ENCODE results near the gene AQP10.
"Not testable (repeated sequence)": the region's sequence is repeated elsewhere in the genome, so short reads cannot be mapped to it uniquely, and the experiment has no call there.

AQP10 gene, protein sequence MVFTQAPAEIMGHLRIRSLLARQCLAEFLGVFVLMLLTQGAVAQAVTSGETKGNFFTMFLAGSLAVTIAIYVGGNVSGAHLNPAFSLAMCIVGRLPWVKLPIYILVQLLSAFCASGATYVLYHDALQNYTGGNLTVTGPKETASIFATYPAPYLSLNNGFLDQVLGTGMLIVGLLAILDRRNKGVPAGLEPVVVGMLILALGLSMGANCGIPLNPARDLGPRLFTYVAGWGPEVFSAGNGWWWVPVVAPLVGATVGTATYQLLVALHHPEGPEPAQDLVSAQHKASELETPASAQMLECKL

DNA sequence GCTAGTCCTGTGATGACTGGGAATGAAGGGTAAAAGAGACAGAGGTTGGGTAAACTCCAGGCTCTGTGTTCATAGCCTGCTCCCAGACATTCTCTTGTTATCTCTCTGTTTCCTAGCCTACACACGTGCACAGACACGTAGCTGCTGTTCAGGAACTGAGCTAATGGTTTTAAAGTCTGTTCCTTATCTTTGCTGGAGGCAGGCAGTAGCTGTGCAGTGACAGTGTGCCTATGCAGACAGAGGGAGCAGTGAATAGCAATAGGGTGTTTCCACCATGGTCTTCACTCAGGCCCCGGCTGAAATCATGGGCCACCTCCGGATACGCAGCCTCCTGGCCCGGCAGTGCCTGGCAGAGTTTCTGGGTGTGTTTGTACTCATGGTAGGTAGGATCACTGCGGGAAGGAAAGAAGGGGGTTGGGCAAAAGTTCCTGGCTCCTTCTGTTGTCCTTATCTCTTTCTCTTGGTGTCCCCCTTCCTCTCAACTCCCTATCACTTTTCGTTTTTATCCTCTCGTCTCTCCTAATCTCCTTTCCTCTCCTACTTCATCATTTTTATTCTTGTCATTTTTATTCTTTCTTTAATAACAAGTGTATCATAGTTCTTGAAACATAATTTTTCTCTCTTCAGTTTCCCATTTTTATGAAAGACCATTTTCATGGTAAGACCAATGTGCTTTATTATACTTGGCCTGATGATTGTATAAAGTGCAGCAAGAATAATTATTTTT lies at the start of gene AQP10:
AQP10 (plus strand) TSS at position 212 of the 727 bp plus-strand sequence; CDS start at position 275, 63 bp downstream.
- DNase-seq, result no peak

DNA sequence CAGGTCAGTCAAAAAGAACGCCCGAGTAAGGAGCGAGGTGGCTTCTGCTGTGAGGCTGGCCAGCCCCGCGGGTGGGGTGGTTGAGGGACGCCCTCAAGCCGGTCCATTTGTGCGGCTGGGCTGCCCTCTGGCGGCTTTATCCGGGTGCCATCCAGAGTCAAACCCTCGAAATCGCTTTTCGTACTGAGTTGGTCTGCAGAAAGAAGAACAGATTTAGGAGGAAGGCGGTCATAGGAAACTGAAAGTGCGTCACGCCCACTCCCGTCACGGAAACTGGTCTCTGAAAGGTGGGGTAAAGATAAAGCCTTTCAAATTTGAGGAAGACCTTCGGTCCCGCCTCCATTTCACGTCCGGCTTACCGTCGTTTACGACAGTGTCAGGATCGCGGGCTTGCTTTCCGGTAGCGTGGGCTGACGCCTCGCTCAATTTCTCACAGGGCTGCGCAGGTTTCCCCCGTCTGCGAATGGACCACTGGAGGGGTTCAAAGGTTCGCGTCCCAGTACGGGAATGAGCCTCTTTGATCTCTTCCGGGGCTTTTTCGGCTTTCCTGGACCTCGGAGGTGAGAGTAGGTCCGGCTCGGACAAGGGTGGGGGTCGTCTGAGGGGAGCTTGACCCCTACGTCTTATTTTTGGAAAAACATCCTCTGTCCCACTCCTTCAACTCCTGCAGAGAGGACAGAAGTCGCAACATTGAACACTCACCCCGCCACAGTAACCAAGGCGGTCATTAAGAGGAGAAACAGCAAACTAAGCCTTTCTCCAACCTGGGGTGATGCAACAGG lies 48.5 kb upstream of the AQP10 start, which contains the start of gene HAX1:
HAX1 (plus strand) TSS at position 413 of the 782 bp plus-strand sequence; CDS start at position 508, 95 bp downstream.
- peak; percentile 94 for DNase-seq

DNA sequence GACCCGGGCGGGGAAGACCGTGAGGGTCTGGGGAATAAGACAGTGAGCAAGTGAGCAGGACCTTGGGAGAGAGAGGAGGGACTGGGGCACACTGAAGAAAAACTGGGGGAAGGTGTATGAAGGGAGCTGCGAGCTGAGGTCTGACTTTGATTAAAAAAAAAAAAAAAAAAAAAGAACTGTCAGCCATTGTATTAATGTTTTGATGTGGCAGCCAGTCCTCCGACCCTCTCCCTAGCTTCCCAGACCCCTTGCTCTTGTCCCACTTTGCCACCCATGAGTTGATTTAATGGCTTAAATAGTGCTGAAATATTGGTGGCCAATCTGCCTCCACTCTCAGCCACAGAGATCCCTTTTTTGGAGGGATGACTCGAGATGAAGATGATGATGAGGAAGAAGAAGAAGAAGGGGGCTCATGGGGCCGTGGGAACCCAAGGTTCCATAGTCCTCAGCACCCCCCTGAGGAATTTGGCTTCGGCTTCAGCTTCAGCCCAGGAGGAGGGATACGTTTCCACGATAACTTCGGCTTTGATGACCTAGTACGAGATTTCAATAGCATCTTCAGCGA lies 47.8 kb upstream of the AQP10 start:
- no peak for DNase-seq

DNA sequence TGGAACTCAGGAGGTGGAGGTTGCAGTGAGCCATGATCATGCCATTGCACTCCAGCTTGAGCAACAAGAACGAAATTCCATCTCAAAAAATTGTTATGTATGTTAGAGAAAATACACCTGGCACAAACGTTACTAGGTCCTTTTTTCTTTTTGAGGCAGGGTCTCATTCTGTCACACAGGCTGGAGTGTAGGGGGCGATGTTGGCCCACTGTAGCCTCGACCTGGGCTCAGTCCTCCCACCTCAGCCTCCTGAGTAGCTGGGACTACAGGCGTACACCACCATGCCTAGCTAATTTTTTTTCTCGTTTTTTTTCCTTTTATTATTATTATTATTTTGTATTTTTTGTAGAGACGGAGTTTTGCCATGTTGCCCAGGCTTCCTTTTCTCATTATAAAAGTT lies 44.1 kb upstream of the AQP10 start:
- no peak for DNase-seq

DNA sequence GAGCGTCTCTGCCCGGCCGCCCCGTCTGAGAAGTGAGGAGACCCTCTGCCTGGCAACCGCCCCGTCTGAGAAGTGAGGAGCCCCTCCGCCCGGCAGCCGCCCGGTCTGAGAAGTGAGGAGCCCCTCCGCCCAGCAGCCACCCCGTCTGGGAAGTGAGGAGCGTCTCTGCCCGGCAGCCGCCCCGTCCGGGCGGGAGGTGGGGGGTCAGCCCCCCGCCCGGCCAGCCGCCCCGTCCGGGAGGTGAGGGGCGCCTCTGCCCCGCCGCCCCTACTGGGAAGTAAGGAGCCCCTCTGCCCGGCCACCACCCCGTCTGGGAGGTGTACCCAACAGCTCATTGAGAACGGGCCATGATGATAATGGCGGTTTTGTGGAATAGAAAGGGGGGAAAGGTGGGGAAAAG lies 33.3 kb upstream of the AQP10 start:
- DNase-seq, result not testable (repeated sequence)

DNA sequence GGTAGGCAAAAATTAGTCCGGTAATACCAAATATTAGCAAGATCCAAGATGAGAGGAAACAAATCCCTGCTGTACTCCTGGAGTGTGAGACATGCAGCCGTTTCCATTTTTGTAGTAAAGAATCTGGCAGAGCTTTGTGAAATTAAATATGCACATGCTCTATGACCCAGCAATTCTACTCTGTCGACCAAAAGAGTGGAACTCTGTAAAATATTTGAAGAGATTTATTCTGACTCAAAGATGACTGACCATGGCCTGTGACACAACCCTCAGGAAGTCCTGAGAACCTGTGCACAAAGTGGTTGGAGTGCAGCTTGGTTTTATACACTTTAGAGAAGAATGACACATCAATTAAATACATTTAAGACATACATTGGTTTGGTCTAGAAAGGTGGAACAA lies 32.2 kb upstream of the AQP10 start:
- DNase-seq, result no peak

DNA sequence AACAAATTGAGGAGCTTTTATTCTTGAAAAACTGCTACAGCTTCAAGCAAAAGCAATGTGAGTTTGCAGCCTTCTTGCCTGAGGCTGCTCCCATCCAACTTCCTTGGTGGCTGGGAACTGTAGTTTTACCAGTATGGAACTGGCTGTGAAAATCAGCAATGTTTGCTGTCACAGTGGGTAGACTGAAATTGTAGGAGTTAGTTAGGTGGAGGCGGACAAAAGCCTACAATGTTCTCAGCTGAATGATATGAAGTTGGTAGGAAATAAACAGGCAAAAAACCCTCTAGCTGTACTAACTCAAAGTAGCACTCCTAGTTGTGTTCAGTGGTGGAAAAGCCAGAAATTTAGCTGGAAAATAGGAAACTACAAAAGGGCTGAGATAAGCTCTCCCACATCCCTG lies 30.0 kb upstream of the AQP10 start:
- no peak for DNase-seq

DNA sequence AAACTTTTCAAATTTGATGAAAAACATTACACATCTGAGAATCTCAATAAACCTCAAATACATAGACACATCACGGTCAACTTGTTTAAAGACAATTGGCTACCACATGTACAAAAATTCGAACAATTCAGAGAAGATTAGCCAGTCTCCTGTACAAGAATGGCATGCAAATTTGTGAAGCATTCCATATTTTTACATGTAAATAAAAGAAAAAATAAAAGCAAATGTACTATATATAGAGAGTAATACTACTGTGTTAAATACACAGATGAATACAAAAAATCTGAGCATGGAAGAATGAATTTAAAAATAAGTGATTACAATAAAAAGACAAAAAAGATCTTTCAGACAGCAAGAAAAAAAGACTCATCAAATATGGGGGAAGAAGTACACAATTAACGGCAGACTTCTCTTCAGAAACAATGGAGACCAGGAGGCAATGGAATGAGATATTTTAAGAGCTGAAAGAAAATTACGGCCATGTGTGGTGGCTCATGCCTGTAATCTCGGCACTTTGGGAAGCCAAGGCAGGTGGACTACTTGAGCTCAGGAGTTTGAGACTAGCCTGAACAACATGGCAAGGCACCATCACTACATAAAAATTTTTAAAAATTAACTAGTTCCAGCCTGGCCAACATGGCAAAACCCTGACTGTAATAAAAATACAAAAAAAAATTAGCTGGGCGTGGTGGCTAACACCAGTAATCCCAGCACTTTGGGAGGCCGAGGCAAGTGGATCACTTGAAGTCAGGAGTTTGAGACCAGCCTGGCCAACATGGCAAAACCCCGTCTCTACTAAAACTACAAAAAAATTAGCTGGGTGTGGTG lies 25.3 kb upstream of the AQP10 start:
- DNase-seq, result no peak

DNA sequence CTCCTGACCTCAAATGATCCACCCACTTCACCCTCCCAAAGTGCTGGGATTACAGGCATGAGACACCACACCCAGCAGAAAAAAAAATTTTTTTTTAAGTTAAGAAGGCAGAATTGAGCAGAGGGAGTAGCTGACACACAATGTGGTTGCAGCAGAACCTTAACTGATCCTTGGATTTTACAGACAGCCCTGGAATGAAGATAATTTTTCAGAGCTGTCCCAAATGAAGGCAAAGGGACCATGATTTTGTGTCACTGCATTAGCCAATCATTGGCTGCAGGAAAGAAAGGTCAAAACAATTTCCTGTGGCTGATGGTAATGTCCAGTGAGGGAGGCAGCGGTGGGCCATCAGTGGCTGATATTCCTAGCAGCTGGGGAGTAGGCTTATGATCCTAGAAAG lies 19.3 kb upstream of the AQP10 start:
- no peak for DNase-seq

DNA sequence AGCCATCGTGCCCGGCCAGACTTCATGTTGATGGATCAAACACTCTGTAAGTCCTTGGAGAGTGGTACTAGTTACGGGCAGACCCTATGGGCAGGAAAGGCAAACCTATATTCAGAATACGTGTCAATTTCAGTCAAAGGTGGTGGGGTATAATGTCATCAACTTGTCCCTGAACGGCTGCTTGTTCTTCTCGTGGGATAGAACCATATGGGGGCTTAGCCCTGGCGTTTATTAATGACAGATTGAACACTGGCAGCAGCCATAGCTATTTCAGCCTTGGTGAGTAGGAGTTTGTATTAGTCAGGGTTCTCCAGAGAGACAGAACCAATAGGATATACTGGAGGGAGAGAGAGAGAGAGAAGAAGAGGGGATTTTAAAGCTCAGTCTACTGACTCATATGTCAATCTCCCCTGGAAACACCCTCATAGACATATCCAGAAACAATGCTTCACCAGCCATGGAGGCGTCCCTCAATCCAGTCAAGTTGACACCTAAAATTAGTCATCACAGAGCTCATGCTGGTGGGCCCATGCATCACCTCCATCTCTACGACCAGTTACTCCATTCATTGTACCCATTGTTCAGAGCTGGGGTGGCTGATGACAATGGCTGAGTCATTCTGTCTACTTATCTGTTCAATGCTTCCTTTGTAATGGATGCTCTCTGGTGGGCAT lies 16.1 kb upstream of the AQP10 start:
- peak; percentile 7 for DNase-seq

DNA sequence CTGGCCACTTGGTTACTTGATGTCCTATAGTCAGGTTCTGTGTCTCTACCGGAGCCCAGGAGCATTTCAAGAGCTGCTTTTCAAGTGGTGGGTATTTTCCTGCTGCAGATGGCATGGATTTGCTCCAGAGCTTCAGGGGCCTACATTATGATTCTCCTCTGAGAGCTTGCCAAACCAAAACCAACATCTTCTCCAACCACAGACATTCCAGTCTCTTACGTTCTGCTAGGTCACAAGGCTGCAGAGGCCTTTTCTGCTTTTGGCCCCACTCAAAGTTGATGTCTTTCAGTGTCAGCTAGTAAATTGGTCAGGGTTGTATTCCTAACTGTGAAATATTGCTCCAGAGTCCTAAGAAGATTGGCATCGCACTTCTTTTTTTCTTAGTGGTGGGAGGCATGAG lies 14.7 kb upstream of the AQP10 start:
- no peak for DNase-seq

DNA sequence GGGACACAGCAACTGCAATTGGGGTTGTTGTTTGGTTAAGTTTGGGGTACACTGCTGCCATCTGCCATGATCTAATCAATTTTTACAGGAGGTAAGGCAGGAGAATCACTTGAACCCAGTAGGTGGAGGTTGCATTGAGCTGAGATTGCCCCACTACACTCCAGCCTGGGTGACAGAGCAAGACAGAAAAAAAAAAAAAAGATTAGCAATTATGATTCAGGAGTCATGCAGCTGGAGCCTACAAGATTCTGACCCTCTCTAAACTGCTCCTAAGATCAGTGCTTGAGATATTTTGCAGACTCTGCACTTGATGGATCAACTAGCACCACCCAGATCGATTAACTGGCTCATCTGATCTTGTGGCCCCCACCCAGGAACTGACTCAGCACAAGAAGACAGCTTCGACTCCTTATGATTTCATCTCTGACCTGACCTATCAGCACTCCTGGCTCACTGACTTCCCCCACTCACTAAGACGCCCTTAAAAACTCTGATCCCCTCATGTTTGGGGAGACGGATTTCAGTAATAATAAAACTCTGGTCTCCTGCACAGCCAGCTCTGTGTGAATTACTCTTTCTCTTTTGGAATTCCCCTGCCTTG lies 13.1 kb upstream of the AQP10 start:
- not testable (repeated sequence) for DNase-seq

DNA sequence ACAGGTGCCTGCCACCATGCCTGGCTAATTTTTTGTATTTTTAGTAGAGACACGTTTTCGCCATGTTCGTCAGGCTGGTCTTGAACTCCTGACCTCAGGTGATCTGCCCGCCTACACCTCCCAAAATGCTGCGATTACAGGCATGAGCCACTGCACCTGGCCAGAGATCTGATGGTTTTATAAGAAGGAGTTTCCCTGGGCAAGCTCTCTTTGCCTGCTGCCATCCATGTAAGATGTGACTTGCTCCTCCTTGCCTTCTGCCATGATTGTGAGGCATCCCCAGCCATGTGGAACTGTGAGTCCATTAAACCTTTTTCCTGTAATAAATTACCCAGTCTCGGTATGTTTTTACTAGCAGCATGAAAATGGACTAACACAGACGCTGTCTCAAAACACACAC lies 11.8 kb upstream of the AQP10 start:
- DNase-seq, result not testable (repeated sequence)

DNA sequence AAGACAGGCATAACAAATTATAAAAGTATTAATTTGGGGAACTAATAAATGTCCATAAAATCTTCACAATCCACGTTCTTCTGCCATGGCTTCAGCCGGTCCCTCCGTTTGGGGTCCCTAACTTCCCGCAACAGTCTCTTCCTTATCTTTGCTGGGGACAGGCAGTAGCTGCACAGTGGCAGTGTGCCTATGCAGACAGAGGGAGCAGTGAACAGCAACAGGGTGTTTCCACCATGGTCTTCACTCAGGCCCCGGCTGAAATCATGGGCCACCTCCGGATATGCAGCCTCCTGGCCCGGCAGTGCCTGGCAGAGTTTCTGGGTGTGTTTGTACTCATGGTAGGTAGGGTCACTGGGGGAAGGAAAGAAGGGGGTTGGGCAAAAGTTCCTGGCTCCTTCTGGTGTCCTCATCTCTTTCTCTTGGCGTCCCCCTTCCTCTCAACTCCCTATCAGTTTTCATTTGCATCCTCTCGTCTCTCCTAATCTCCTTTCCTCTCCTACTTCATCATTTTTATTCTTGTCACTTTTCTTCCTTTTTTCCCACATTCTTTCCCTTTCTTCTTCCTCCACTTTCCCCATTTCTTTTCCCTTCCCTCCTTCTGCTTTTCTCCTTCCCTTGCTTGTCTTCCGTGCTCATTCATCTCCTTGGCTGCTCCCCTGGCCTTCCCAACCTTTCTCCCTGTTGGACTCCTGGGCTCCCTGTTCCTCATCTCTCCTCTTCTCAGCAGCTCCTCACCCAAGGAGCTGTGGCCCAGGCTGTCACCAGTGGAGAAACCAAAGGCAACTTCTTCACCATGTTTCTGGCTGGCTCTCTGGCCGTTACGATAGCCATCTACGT lies 8.4 kb upstream of the AQP10 start:
- not testable (repeated sequence) for DNase-seq

DNA sequence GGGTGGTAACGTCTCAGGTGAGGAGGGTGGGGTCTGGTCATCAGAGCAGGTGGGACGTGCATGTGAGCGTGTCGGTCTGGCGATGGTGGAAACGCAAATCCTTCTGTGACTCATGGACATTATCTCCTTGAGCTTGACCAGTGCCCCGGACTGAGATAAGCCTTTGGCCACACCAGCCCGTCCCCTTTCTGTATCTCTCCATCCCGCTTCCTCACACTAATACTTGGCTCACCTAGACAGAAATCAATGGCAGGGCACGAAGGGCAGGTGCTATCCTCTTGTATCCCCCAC lies 7.9 kb upstream of the AQP10 start:
- DNase-seq, result no peak

DNA sequence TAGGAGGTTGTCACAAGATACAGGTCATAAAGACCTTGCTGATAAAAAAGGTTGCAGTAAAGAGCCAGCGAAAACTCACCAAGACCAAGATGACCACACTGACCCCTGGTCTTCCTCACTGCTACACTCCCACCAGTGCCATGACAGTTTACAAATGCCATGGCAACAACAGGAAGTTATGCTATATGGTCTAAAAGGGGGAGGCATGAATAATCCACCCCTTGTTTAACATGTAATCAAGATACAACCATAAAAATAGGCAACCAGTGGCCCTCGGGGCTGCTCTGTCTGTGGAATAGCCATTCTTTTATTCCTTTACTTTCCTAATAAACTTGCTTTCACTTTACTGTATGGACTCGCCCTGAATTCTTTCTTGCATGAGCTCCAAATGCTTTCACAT lies 6.7 kb upstream of the AQP10 start:
- not testable (repeated sequence) for DNase-seq

DNA sequence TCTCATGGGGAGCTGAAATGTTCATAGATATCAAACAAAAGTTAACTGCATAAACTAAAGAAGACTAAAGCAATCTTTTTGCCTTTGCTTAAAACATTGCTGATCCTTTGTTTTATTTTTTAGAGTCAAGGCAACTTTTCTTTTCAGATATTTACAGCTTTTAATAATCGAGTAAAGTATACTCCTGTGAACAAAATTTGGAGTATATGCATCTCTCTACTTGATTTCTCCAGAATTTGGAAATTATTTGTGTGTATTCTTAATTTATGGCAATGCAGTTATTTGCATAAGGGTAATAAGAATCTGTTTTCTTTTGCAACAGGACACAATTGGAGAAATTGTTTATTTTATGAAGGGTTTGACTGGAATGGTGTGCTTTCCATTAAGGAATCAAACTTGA lies 4.2 kb upstream of the AQP10 start:
- DNase-seq, result no peak

DNA sequence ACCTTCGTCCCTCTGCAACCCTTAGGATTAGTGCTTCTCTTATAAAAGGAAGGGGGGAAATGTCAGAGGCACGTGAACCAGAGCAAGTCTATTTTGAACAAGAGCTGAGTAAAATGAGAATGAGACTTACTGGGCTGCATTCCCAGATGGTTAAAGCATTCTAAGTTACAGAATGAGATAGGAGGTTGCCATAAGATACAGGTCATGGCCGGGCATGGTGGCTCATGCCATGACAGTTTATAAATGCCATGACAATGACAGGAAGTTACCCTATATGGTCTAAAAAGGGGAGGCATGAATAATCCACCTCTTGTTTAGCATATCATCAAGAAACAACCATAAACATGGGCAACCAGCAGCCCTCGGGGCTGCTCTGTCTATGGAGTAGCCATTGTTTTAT lies 2.5 kb upstream of the AQP10 start:
- no peak for DNase-seq

DNA sequence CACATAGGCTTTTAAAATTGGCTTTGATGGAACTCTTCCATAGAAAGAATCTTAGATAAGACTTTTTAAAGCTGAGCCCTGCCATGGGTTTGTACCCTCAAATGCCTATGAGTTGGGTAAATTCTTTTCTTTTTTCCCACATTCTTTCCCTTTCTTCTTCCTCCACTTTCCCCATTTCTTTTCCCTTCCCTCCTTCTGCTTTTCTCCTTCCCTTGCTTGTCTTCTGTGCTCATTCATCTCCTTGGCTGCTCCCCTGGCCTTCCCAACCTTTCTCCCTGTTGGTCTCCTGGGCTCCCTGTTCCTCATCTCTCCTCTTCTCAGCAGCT lies 679 bp downstream of the AQP10 start:
- not testable (repeated sequence) for DNase-seq

DNA sequence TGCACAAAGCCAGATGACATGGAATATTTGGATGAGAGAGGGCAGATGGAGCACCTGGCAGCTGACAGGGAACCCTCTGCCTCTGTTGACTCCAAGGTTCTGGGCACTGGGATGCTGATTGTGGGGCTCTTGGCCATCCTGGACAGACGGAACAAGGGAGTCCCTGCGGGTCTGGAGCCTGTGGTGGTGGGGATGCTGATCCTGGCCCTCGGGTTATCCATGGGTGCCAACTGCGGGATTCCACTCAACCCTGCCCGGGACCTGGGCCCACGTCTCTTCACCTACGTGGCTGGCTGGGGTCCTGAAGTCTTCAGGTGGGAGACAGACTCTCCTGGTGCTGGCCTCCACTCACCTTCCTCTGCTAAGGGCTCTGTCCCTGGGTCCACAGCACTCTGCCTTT lies 2.6 kb downstream of the AQP10 start:
- DNase-seq, result no peak

DNA sequence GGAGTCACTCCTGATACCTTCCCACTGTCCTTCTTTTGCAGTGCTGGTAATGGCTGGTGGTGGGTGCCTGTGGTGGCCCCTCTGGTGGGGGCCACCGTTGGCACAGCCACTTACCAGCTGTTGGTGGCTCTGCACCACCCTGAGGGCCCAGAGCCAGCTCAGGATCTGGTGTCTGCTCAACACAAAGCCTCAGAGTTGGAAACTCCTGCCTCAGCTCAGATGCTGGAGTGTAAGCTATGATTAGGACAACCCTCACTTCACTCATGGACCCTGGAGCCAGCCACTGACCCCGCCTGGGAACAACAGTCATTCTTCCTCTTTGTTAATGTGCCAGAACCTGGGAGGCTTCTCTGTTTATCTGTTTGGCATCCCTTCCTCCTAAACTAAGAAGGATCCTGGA lies 3.3 kb downstream of the AQP10 start:
- DNase-seq, result no peak

Measured in NK-92 treated with Interleukin-12 subunit alpha and Interleukin-12 subunit beta, amount 100 ng/mL, for 24 hours (cell line).